Ammon's horn (tissue), 1 donor: ENCODE measurements around the gene ANKRD6.
"Not testable (repeated sequence)": the region's sequence is repeated elsewhere in the genome, so short reads cannot be mapped to it uniquely, and the experiment has no call there.

Source experiments
- DNase-seq: peaks from one replicate; pipeline ENCODE4 v3.0.0-alpha.2; 2016; ENCODE audit warnings: low spot score

The ANKRD6 gene

GRCh38 chr6:89602166-89602565 lies 169.2 kb downstream of the ANKRD6 start:
- no peak for DNase-seq

DNA sequence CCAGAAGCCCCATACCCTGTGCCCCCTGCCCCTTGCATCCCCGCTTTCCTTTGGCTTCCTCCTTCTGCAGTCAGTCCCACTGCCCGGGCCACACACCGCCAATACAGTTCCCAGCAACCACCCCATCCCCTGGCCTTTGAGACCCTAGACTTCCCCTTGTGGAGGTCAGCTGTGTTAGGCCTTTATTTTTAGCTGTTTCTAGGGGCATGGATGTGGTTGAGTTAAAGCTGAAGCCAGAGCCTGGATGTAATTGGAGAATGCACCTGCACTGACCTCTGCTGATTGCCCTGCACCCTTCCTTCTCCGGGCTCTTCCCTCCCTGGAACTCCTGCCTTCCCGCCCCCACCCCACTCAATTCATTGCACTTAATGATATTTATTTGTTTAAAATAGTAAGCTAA lies 171.7 kb downstream of the ANKRD6 start:
- DNase-seq, result no peak

GRCh38 chr6:89605861-89606260 lies 172.9 kb downstream of the ANKRD6 start:
- DNase-seq, result no peak

DNA sequence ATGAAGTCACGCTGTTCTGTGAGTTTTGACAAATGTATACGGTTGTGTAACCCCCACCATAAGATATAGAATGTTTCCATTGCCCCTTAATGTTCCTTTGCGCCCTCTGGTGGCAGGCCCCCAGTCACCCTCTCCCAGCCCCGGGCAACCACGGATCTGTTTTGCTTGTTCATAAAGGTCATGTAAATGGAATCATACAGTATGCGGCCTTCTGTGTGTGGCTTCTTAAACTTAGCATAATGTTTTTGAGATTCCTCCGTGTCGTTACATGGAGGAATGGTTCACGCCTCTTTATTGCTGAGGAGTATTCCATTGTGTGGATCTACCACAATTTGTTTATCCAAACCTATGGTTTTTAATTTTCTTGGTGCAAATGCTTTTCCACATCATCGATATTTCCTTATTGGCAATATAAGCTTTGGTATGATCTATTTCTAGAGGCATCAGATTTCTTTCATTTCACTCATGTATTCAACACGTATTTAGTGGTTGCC lies 177.2 kb downstream of the ANKRD6 start:
- peak; percentile 56 for DNase-seq

- no peak for DNase-seq
Observed at GRCh38 chr6:89611666-89612065, 178.7 kb downstream of the ANKRD6 start.

- no peak for DNase-seq
Observed at GRCh38 chr6:89612121-89612520, 179.2 kb downstream of the ANKRD6 start.

GRCh38 chr6:89613790-89614189 lies 180.8 kb downstream of the ANKRD6 start:
- no peak for DNase-seq

GRCh38 chr6:89615882-89616281 lies 182.9 kb downstream of the ANKRD6 start:
- DNase-seq, result no peak

GRCh38 chr6:89616531-89616930 lies 183.6 kb downstream of the ANKRD6 start:
- DNase-seq, result no peak

DNA sequence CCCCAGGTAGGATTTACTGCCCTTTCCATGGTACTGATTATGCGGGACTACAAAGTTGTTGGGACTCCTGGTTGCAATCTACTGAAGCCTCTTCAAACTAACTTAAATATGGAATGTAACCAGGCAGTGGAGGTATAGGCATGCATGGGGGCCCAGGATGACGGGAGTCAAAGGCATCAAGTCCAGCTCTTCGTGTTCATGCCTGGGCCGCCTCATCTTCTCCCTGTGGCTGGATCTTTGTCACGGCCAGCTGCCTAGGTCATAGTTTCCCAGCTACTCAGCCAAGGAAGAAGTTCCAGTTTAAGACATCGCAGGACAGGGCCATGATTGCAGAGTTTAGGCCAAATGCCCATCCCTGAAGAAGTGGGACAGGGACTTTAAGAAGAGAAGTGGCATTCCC lies 185.1 kb downstream of the ANKRD6 start:
- no peak for DNase-seq

DNA sequence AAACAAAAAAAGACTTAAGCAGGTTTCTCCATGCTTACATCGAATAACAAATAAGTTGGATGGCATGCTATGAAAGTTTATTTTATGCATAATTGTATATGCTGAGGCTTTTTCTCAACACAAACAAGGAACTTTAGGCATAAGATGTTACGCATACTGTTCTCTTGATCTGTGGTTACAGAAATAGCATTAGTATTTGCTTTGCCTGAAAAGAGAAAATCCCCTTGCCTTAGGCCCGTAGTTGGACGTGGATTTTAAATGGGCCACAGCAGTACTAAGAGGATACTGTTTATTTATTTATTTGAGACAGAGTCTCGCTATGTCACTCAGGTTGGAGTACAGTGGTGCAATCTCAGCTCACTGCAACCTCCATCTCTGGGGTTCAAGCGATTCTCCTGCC lies 186.6 kb downstream of the ANKRD6 start:
- no peak for DNase-seq

DNA sequence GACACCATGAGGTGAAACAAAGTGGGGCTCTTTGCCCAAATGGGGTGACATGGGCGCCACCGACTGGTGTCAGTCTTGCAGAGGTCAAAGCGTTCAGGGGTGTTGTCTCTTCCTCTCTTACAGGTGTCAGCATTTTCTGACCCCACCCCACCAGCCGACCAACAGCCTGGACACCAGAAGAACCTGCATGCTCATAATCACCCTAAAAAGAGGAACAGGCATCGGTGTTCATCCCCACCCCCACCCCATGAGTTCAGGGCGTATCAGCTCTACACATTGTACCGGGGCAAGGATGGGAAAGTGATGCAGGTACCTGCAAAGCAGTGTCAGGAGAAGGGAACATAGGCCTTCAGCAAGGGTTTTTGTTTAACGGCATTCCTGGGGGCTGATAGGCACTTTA lies 190.8 kb downstream of the ANKRD6 start:
- DNase-seq, result no peak

DNA sequence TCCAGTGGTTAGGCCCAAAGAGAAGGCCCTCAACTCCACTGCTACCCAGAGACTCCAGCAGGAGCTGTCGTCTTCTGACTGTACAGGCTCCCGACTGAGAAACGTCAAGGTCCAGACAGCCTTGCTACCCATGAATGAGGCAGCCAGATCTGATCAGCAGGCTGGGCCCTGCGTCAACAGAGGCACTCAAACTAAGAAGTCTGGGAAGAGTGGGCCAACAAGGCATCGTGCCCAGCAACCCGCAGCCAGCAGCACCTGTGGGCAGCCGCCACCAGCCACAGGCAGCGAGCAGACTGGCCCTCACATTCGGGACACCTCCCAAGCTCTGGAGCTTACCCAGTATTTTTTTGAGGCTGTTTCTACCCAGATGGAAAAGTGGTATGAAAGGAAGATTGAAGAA lies 197.5 kb downstream of the ANKRD6 start:
- DNase-seq, result peak; percentile 24

DNA sequence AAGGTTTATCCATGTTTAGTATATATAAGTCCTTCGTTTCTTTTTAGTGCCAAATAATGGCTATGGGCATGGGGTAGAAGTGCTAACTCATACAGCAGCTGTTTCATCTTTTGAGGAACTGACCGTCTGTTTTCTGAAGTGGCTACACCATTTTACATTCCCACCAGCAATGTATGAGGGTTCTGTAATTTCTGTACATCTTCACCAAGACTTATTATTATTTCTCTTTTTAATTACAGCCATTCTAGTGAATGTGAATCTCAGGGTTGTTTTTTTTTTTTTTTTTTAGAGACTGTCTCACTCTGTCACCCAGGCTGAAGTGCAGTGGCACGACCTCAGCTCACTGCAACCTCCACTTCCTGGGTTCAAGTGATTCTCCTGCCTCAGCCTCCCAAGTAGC lies 203.5 kb downstream of the ANKRD6 start:
- not testable (repeated sequence) for DNase-seq

DNA sequence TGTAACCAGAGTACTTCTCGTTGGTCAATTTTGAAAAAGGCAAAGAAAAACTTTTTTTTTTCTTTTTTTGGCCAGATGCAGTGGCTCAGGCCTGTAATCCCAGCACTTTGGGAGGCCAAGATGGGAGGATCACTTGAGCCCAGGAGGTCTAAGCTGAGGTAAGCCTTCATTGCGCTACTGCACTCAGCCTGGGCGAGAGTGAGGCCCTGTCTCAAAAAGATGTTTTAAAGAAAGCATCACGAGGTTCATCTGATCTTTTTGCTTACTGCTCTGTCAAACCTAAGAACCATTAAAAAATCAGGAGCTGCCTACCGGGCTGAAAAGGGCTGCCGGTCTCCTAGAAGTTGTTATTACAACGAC lies 205.0 kb downstream of the ANKRD6 start:
- no peak for DNase-seq

GRCh38 chr6:89638320-89639195 lies 205.6 kb downstream of the ANKRD6 start, which contains the start of gene LYRM2:
TSS of gene LYRM2 (minus strand) at chr6:89638747. CDS start at chr6:89638716, 31 bp downstream.
- DNase-seq, result peak; percentile 96

DNA sequence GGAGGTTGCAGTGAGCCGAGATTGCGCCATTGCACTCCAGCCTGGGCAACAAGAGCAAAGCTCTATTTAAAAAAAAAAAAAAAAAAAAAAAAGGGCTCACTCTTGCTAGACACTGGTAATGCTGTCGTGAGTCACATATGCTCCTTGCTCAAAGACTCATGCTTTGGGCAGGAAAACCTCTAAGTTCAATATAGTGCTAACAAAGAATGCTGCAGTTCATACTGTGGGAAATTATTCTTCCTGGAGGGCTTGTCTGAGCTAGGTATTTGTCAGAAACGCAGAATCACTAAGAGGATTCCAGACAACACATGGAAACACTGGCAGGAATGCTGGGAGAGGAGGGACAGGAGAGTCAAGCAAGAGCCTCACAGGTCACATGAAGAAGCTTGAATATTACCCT lies 207.9 kb downstream of the ANKRD6 start:
- DNase-seq, result no peak

GRCh38 chr6:89641581-89641980 lies 208.6 kb downstream of the ANKRD6 start:
- DNase-seq, result not testable (repeated sequence)

DNA sequence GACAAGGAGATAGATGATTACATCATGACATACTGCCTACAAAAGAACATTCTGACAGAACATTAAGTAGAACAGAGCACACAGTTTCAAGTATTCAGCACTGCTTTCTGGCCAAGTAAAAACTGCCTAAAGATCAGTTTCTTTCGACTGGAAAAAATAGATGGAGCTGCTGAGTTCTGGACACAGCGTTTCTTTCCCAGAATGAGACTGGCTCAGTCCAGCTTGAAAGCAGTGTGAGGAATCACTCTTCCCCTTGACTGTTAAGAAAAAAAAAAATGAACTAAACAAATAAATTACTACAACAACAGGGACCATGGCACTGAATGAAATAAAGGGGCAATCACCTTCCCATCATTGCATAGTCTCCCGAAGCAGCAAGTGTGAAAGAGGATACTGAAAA lies 210.0 kb downstream of the ANKRD6 start:
- DNase-seq, result peak; percentile 18

DNA sequence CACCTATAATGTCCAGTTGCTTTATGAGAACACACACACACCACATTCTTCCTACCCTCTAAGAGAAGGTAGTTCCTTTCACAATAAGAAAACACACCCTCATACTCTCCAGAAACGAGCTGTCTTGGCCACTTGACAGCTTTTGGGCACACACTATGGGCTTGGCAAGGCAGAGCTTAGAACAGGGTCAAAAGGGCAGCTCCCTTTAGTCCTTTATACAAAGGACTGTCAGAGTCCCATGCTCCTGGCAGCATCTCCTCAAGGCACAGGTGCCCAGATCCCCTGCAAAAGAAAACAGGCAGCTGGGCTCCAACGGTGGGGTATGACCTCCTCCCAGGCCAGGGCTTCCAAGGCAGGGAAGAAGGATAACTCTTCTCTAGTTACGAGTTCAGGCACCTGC lies 210.5 kb downstream of the ANKRD6 start:
- peak; percentile 23 for DNase-seq

- DNase-seq, result no peak
Observed at GRCh38 chr6:89644864-89645263, 211.9 kb downstream of the ANKRD6 start.

GRCh38 chr6:89649682-89650081 lies 216.7 kb downstream of the ANKRD6 start:
- no peak for DNase-seq

GRCh38 chr6:89650579-89650978 lies 217.6 kb downstream of the ANKRD6 start:
- no peak for DNase-seq

- DNase-seq, result no peak
Observed at GRCh38 chr6:89655122-89655521, 222.2 kb downstream of the ANKRD6 start.
